ENCODE measurements around the gene USO1.
"Not testable (repeated sequence)": the region's sequence is repeated elsewhere in the genome, so short reads cannot be mapped to it uniquely, and the experiment has no call there.

Gene USO1

GRCh38 chr4:75714011-75714410, 10.4 kb upstream of the USO1 start:
- DNase-seq (ENCODE audit: extremely low read depth in 1 of 2, low read depth in 1 of 2): no peak

DNA sequence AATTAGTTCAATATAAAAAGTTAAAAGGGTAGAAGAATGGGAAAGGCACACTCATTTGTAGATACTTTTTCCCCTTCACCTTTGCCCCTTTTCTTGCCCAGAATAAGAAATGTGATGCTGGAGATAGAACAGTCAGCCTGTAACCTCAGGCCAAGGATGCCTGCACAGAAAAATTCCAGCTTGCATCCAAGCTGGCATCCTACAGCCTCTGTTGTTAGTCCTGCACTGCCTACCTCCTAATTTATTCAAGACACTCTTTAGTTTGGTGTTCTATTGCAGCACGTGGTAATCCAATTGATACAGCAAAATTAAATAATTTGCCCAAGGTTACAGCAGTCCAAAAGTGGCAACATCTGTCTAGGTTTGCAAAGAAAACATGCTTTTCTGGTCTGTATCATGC, 9.7 kb upstream of the USO1 start:
- no peak for DNase-seq (ENCODE audit: extremely low read depth in 1 of 2, low read depth in 1 of 2)

GRCh38 chr4:75715105-75715799, 9.1 kb upstream of the USO1 start:
- DNase-seq (ENCODE audit: extremely low read depth in 1 of 2, low read depth in 1 of 2): no peak

- DNase-seq (ENCODE audit: extremely low read depth in 1 of 2, low read depth in 1 of 2): not testable (repeated sequence)
These were observed 8.3 kb upstream of the USO1 start for GRCh38 chr4:75716054-75716453.

- DNase-seq (ENCODE audit: extremely low read depth in 1 of 2, low read depth in 1 of 2): no peak
These were observed 7.0 kb upstream of the USO1 start for GRCh38 chr4:75717408-75717807.

- no peak for DNase-seq (ENCODE audit: extremely low read depth in 1 of 2, low read depth in 1 of 2)
These were observed 5.8 kb upstream of the USO1 start for GRCh38 chr4:75718529-75718928.

DNA sequence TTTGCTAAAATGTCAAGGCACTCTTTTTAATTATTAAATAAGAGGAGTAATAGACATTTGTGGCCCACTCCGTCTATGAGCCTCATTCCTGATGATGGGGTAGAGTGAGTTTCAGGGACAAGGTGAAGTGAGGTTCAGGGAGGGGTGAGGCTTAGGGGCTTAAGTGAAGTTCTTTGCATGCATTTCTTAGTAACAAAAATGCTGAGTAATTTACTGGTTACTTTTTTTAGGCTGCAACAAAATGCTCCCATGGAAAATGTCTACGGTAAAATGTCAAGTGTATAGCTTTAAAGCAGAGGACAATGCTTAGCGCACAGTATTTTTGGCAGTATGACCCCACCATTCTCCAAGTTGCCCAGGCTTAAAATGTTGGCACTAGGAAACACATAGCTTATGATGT, 2.0 kb upstream of the USO1 start:
- DNase-seq (ENCODE audit: extremely low read depth in 1 of 2, low read depth in 1 of 2): no peak

DNA sequence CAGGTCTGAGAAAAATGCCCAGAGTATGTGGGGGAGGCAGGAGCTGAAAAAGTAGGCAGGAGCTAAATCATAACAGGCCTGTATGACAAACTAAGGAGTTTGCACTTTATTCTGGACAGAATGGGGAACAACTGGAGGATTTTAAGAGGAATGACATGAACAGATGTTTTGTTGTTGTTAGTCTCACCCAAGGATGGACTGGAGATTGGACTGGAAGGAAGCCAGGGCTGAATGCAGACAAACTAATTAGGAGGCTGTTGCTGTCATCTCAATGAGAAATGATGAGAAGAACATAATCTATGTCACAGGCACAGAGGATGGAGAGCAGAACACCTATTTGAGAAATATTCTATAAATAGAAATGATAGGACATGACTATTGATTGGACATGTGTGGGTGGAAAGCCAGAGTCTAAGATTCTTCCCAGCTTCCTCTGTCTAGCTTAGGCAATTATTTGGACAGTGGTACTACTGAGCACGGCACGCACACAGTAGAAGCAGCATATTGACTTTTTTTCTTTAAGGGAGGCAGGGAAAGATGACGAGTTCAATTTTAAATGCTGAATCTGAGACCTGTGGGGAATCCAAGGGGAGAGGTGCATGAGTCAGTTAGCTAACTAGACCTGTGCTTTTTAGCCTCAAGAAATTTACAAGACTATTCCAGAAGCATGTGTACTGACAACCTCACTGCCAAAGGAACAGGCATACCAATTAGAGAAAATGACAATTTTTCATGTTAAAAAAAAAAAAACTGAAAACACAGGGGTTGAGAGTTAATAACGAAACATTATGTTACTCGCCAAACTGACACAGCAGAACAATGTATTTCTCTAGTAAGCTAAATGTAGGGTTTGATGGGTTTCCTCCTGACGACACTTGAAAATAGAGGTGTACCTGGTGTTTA, 963 bp upstream of the USO1 start:
- no peak for DNase-seq (ENCODE audit: extremely low read depth in 1 of 2, low read depth in 1 of 2)

GRCh38 chr4:75724867-75725724, 719 bp downstream of the USO1 start:
- peak in 1 of 2 donors; percentile 32 for DNase-seq (ENCODE audit: extremely low read depth in 1 of 2, low read depth in 1 of 2)

- DNase-seq (ENCODE audit: extremely low read depth in 1 of 2, low read depth in 1 of 2): not testable (repeated sequence)
These were observed 1.7 kb downstream of the USO1 start for GRCh38 chr4:75725942-75726538.

- DNase-seq (ENCODE audit: extremely low read depth in 1 of 2, low read depth in 1 of 2): no peak
These were observed 2.2 kb downstream of the USO1 start for GRCh38 chr4:75726577-75726976.

- DNase-seq (ENCODE audit: extremely low read depth in 1 of 2, low read depth in 1 of 2): no peak
These were observed 2.7 kb downstream of the USO1 start for GRCh38 chr4:75727073-75727472.

GRCh38 chr4:75729836-75730235, 5.5 kb downstream of the USO1 start:
- DNase-seq (ENCODE audit: extremely low read depth in 1 of 2, low read depth in 1 of 2): no peak

- DNase-seq (ENCODE audit: extremely low read depth in 1 of 2, low read depth in 1 of 2): no peak
These were observed 9.0 kb downstream of the USO1 start for GRCh38 chr4:75733369-75733768.

- DNase-seq (ENCODE audit: extremely low read depth in 1 of 2, low read depth in 1 of 2): no peak
These were observed 11.1 kb downstream of the USO1 start for GRCh38 chr4:75735525-75735924.

DNA sequence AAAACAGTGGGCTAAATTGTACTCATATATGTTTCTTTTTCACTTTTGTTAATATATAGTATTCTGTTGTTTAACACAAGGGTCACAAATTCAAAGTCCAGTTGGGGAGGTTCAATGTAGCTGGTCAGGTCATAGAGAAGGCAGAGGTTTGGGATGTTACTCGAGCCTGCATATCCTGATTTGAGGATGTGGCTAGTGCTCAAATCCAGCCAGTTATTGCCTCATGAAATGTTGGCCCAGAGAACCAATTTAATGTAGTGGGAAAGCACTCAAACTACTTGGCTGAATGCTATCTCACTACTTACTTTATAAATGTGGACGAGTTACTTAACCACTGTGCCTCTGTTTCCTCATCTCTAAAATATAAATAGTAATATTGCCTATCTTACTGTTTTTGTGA, 12.5 kb downstream of the USO1 start:
- DNase-seq (ENCODE audit: extremely low read depth in 1 of 2, low read depth in 1 of 2): no peak

DNA sequence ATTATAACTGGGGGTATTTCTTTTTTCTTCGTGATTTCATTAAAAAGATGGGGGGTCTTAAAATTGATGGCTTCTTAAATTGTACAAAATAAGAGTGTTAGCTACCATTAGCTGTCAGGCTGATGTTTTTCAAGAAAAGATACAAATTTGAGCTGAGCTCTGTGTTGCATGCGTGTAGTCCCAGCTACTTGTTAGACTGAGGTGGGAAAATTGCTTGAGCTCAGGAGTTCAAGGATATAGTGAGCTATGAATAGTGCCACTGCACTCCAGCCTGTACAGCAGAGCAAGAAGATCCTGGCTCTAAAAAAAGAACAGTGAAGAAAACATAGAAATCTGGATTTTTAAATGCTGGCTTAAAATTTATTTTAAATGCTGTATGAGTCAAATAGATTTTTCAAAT, 13.0 kb downstream of the USO1 start:
- DNase-seq (ENCODE audit: extremely low read depth in 1 of 2, low read depth in 1 of 2): no peak

GRCh38 chr4:75741027-75741426, 16.6 kb downstream of the USO1 start:
- DNase-seq (ENCODE audit: extremely low read depth in 1 of 2, low read depth in 1 of 2): no peak

DNA sequence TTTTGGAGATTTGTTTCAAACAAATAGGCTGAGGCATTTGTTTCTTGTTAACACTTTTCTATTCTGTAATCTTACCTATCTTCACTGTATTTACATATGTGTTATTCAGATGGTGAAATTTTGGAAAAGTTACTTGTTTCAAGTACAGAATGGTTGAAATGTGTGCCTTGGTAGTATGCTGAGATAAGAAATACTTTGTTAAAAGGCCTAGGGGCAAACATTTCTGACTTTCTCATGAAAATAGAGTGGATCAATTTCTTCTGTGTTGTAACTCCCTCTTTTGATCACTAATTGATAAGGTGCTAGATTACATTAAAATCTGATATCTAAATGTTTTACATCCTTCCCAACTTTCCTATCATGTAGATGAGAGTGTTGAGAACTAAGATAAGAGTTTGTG, 18.1 kb downstream of the USO1 start:
- no peak for DNase-seq (ENCODE audit: extremely low read depth in 1 of 2, low read depth in 1 of 2)

- no peak for DNase-seq (ENCODE audit: extremely low read depth in 1 of 2, low read depth in 1 of 2)
These were observed 20.8 kb downstream of the USO1 start for GRCh38 chr4:75745161-75745560.

DNA sequence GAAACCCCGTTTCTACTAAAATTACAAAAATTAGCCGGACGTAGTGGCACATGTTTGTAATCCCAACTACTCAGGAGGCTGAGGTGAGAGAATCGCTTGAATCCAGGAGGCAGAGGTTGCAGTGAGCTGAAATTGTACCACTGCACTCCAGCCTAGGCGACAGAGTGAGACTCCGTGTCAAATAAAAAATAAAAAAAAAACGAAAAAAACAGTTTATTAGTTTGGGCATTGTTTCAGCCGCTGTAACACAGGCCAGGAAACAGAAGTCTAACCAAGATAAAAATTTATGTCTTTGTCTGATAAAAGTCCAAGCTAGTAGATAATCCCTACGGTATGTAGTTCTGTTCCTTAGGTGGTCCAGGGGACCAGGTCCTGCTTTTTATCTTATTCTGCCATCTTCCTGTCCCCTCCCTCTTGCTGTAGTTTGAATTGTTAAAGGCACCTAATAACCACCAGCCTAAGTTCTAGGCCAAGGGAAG, 21.4 kb downstream of the USO1 start:
- no peak for DNase-seq (ENCODE audit: extremely low read depth in 1 of 2, low read depth in 1 of 2)
